HEK293 (cell line): ENCODE data around the gene NUMB.

Experiments used
- ATF2 ChIP-seq: fragments of 450-650 bp; formaldehyde crosslinking; IDR thresholded peaks from 2 replicates; pipeline ENCODE4 v1.5.1; 2016; ENCODE audit warnings: missing biosample characterization, missing genetic modification characterization, low read depth
- CTCF ChIP-seq: fragments of 450-650 bp; formaldehyde crosslinking; IDR thresholded peaks from 2 replicates; pipeline ENCODE4 v1.5.1; 2016; ENCODE audit warnings: missing biosample characterization, missing genetic modification characterization
- GLI4 ChIP-seq: fragments of 450-650 bp; formaldehyde crosslinking; IDR thresholded peaks from 2 replicates; pipeline ENCODE4 v1.5.1; 2016; ENCODE audit warnings: missing biosample characterization, missing genetic modification characterization
- GLIS2 ChIP-seq: fragments of 450-650 bp; formaldehyde crosslinking; IDR thresholded peaks from 2 replicates; pipeline ENCODE4 v1.5.1; 2016; ENCODE audit warnings: missing biosample characterization, missing genetic modification characterization
- KLF16 ChIP-seq: fragments of 450-650 bp; formaldehyde crosslinking; IDR thresholded peaks from 2 replicates; pipeline ENCODE4 v1.5.1; 2017; ENCODE audit warnings: missing biosample characterization, missing genetic modification characterization
- PRDM6 ChIP-seq: fragments of 450-650 bp; formaldehyde crosslinking; IDR thresholded peaks from 2 replicates; pipeline ENCODE4 v1.5.1; 2017; ENCODE audit warnings: missing biosample characterization, missing genetic modification characterization
- TCF7L2 ChIP-seq: IDR thresholded peaks from 2 replicates; pipeline ENCODE4 v1.6.1; 2011; ENCODE audit warnings: low read depth, mild to moderate bottlenecking, inconsistent platforms, low read length, moderate library complexity, borderline replicate concordance
- TRIM28 ChIP-seq: IDR thresholded peaks from 2 replicates; pipeline ENCODE4 v1.6.1; 2011; ENCODE audit warnings: low read length, control low read depth, borderline replicate concordance
- YY1 ChIP-seq: fragments of 450-650 bp; formaldehyde crosslinking; IDR thresholded peaks from 2 replicates; pipeline ENCODE4 v1.5.1; 2018; ENCODE audit warnings: missing biosample characterization, missing genetic modification characterization
- YY2 ChIP-seq: fragments of 450-650 bp; formaldehyde crosslinking; IDR thresholded peaks from 2 replicates; pipeline ENCODE4 v1.5.1; 2016; ENCODE audit warnings: missing biosample characterization, missing genetic modification characterization
- ZBTB21 ChIP-seq: fragments of 450-650 bp; formaldehyde crosslinking; IDR thresholded peaks from 2 replicates; pipeline ENCODE4 v1.5.1; 2017; ENCODE audit warnings: missing biosample characterization, missing genetic modification characterization
- ZFHX2 ChIP-seq: fragments of 450-650 bp; formaldehyde crosslinking; conservative IDR thresholded peaks from 2 replicates; pipeline ENCODE4 v1.5.1; 2016; ENCODE audit warnings: missing biosample characterization, missing genetic modification characterization
- ZIC2 ChIP-seq: fragments of 450-650 bp; formaldehyde crosslinking; IDR thresholded peaks from 2 replicates; pipeline ENCODE4 v1.5.1; 2016; ENCODE audit warnings: missing biosample characterization, missing genetic modification characterization
- ZNF280D ChIP-seq: fragments of 450-650 bp; formaldehyde crosslinking; IDR thresholded peaks from 2 replicates; pipeline ENCODE4 v1.5.1; 2016; ENCODE audit warnings: missing biosample characterization, missing genetic modification characterization
- ZNF324 ChIP-seq: fragments of 450-650 bp; formaldehyde crosslinking; IDR thresholded peaks from 2 replicates; pipeline ENCODE4 v1.5.1; 2016; ENCODE audit warnings: missing biosample characterization, missing genetic modification characterization
- ZNF416 ChIP-seq: fragments of 450-650 bp; formaldehyde crosslinking; IDR thresholded peaks from 2 replicates; pipeline ENCODE4 v1.5.1; 2016; ENCODE audit warnings: missing biosample characterization, missing genetic modification characterization
- ZNF501 ChIP-seq: fragments of 450-650 bp; formaldehyde crosslinking; IDR thresholded peaks from 2 replicates; pipeline ENCODE4 v1.5.1; 2016; ENCODE audit warnings: missing biosample characterization, missing genetic modification characterization
- ZNF513 ChIP-seq: fragments of 450-650 bp; IDR thresholded peaks from 2 replicates; pipeline ENCODE4 v1.5.1; 2018; ENCODE audit warnings: missing biosample characterization, missing genetic modification characterization
- ZNF654 ChIP-seq: fragments of 450-650 bp; formaldehyde crosslinking; IDR thresholded peaks from 2 replicates; pipeline ENCODE4 v1.5.1; 2016; ENCODE audit warnings: low read depth, missing biosample characterization, missing genetic modification characterization
- ZNF670 ChIP-seq: fragments of 450-650 bp; formaldehyde crosslinking; IDR thresholded peaks from 2 replicates; pipeline ENCODE4 v1.5.1; 2016; ENCODE audit warnings: missing biosample characterization, missing genetic modification characterization, low read depth
- TF ChIP-seq, protein P1 (sequence below): fragments of 450-650 bp; formaldehyde crosslinking; IDR thresholded peaks from 2 replicates; pipeline ENCODE4 v1.5.1; 2016; ENCODE audit warnings: missing biosample characterization, missing genetic modification characterization
- TF ChIP-seq, protein P2 (sequence below): fragments of 450-650 bp; IDR thresholded peaks from 2 replicates; pipeline ENCODE4 v1.5.1; 2018; ENCODE audit warnings: missing biosample characterization, mild to moderate bottlenecking, missing genetic modification characterization
- TF ChIP-seq, protein P3 (sequence below): fragments of 450-650 bp; formaldehyde crosslinking; IDR thresholded peaks from 2 replicates; pipeline ENCODE4 v1.5.1; 2017; ENCODE audit warnings: missing biosample characterization, missing genetic modification characterization

Gene NUMB

DNA sequence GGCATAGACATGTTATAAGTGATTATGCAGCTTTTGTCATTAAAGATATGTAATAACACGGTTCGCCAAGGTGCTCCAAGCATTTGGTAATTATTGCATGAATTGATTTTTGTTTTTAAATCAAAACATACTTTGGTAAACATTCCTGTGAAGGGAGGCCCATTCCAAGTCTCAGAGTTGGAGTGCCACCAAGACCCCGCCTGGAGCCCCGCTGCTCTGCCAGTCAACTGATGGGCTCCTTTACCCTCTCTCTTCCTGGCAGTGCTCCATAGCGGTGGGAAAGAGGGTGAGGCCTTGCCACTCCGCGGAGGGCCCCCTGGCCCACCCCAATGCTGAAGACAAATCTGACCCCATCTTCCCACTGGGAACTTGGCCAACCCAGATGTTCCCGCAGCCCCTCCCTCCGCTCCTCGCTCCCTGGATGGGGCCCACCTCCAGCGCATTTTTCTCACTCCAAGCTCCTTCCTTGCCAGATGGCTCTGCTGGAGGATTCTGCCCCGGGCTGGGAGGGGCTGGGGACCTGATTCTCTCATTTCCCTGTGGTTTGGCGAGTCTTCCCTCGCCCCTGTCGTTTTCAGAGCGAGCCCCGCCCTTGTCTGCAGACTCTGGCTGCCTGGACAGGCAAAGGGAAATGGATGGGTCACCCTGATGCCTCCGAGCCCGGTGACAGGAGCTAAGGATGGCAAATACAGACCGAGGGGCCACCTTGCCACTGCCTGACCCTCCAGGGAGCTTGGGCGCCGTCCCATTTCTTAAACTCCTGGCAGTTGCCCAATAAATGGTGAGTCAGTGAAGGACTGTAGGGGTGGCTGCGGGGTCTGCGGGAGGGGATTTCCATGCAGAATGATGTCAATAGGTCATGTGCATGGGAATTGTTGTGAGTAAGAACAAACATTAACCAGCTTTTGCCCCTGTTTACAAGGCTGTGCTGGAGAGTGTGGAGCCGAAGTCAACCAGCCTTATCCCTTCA, 230.2 kb downstream of the NUMB start (continued):
- TF ChIP-seq ZNF513 (tag by site-specific recombination) (no peak), GLIS2 (tag by site-specific recombination) (0 out of 2 replicates have a peak, but pooled peaks have one; percentile 34), KLF16 (tag by site-specific recombination) (no peak), PRDM6 (tag by site-specific recombination) (no peak), ZBTB21 (tag by site-specific recombination) (no peak), GLI4 (no peak), YY1 (no peak), CTCF (tag by site-specific recombination) (no peak), ZFHX2 (tag by site-specific recombination) (0 out of 2 replicates have a peak, but pooled peaks have one; percentile 14), TCF7L2 (no peak), ZIC2 (tag by site-specific recombination) (peak; percentile 21; the same call in 1 of the 2 replicates), ATF2 (tag by site-specific recombination) (no peak), ZNF654 (tag by site-specific recombination) (no peak), ZNF416 (tag by site-specific recombination) (no peak), ZNF501 (tag by site-specific recombination) (no peak), ZNF324 (tag by site-specific recombination) (no peak), ZNF670 (no peak), YY2 (tag by site-specific recombination) (no peak), ZNF280D (no peak), TRIM28 (no peak)
- TF ChIP-seq, protein P1, sequence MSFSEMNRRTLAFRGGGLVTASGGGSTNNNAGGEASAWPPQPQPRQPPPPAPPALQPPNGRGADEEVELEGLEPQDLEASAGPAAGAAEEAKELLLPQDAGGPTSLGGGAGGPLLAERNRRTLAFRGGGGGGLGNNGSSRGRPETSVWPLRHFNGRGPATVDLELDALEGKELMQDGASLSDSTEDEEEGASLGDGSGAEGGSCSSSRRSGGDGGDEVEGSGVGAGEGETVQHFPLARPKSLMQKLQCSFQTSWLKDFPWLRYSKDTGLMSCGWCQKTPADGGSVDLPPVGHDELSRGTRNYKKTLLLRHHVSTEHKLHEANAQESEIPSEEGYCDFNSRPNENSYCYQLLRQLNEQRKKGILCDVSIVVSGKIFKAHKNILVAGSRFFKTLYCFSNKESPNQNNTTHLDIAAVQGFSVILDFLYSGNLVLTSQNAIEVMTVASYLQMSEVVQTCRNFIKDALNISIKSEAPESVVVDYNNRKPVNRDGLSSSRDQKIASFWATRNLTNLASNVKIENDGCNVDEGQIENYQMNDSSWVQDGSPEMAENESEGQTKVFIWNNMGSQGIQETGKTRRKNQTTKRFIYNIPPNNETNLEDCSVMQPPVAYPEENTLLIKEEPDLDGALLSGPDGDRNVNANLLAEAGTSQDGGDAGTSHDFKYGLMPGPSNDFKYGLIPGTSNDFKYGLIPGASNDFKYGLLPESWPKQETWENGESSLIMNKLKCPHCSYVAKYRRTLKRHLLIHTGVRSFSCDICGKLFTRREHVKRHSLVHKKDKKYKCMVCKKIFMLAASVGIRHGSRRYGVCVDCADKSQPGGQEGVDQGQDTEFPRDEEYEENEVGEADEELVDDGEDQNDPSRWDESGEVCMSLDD (tag by site-specific recombination) = no peak
- TF ChIP-seq, protein P2, sequence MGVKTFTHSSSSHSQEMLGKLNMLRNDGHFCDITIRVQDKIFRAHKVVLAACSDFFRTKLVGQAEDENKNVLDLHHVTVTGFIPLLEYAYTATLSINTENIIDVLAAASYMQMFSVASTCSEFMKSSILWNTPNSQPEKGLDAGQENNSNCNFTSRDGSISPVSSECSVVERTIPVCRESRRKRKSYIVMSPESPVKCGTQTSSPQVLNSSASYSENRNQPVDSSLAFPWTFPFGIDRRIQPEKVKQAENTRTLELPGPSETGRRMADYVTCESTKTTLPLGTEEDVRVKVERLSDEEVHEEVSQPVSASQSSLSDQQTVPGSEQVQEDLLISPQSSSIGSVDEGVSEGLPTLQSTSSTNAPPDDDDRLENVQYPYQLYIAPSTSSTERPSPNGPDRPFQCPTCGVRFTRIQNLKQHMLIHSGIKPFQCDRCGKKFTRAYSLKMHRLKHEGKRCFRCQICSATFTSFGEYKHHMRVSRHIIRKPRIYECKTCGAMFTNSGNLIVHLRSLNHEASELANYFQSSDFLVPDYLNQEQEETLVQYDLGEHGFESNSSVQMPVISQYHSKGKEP = no peak
- TF ChIP-seq, protein P3, sequence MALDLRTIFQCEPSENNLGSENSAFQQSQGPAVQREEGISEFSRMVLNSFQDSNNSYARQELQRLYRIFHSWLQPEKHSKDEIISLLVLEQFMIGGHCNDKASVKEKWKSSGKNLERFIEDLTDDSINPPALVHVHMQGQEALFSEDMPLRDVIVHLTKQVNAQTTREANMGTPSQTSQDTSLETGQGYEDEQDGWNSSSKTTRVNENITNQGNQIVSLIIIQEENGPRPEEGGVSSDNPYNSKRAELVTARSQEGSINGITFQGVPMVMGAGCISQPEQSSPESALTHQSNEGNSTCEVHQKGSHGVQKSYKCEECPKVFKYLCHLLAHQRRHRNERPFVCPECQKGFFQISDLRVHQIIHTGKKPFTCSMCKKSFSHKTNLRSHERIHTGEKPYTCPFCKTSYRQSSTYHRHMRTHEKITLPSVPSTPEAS (tag by site-specific recombination) = no peak
